Mesothelial cell of epicardium (in vitro differentiated cells): ENCODE data around the gene DSG4. TPM values are rescaled to one million over a fixed set of nuclear protein-coding genes. Genes with fewer than 3 reads are reported as not detected.

Experiments used
- DNase-seq, 2 experiments: peaks; one replicate each; pipeline ENCODE4 v3.0.0; 2021; ENCODE audit warnings: low spot score in 2 of 2; ENCODE audit not compliant: unreplicated experiment in 2 of 2
- H3K27ac Mint-ChIP-seq: 2 replicates; pipeline ENCODE4 v1.8.0; 2021; ENCODE audit warnings: mixed read lengths
- H3K27me3 Mint-ChIP-seq: 2 replicates; pipeline ENCODE4 v1.8.0; 2021; ENCODE audit warnings: low read depth, mixed read lengths
- H3K36me3 Mint-ChIP-seq: 2 replicates; pipeline ENCODE4 v1.8.0; 2021; ENCODE audit warnings: mixed read lengths
- H3K4me1 Mint-ChIP-seq: 2 replicates; pipeline ENCODE4 v1.8.0; 2021; ENCODE audit warnings: mixed read lengths
- H3K4me3 Mint-ChIP-seq: 2 replicates; pipeline ENCODE4 v1.8.0; 2021; ENCODE audit warnings: mild to moderate bottlenecking, moderate library complexity, mixed read lengths
- H3K9me3 Mint-ChIP-seq: 2 replicates; pipeline ENCODE4 v1.8.0; 2021; ENCODE audit warnings: mixed read lengths
- CTCF ChIP-seq: fragments of 200-600 bp; sonication (generic); IDR thresholded peaks from one replicate; pipeline ENCODE4 v1.5.0; 2021; ENCODE audit warnings: antibody characterized with exemption; ENCODE audit not compliant: unreplicated experiment
- total RNA-seq: library from RNA; stranded (reverse); gene quantifications from 3 replicates; pipeline ENCODE4 v1.2.1, GENCODE V29; 2021

Gene DSG4
- total RNA-seq, 1 donor from 2014 or later, result 0.07 TPM

- H3K9me3 Mint-ChIP-seq, result no peaks in the 10 kb centered on the region
- H3K4me3 Mint-ChIP-seq, result no peak overlapping the region
- no peak overlapping the region for H3K27ac Mint-ChIP-seq
- no peak for DNase-seq
- TF ChIP-seq CTCF, result no peak
- H3K36me3 Mint-ChIP-seq, result no peaks in the 10 kb centered on the region
- no peaks in the 10 kb centered on the region for H3K4me1 Mint-ChIP-seq
- no peaks in the 10 kb centered on the region for H3K27me3 Mint-ChIP-seq
Measured at GRCh38 chr18:31446854-31447253, 70.3 kb downstream of the DSG4 start.

GRCh38 chr18:31447530-31448191 is 71.1 kb downstream of the DSG4 start, which contains the start of gene DSG3:
TSS of gene DSG3 (plus strand) at chr18:31447741. CDS start at chr18:31447878, 137 bp downstream.
- no peaks in the 10 kb centered on the region for H3K27me3 Mint-ChIP-seq
- H3K4me3 Mint-ChIP-seq, result no peak within 1 kb of the TSS
- DNase-seq, result no peak
- no peak within 1 kb of the TSS for H3K27ac Mint-ChIP-seq
- TF ChIP-seq CTCF, result no peak
- no peaks in the 10 kb centered on the region for H3K36me3 Mint-ChIP-seq
- no peaks in the 10 kb centered on the region for H3K9me3 Mint-ChIP-seq
- no peaks in the 10 kb centered on the region for H3K4me1 Mint-ChIP-seq

GRCh38 chr18:31450409-31450808 is 73.8 kb downstream of the DSG4 start:
- no peak overlapping the region for H3K4me3 Mint-ChIP-seq

GRCh38 chr18:31451625-31452024 is 75.0 kb downstream of the DSG4 start:
- H3K27ac Mint-ChIP-seq, result no peak overlapping the region
- H3K9me3 Mint-ChIP-seq, result no peaks in the 10 kb centered on the region
- H3K27me3 Mint-ChIP-seq, result no peaks in the 10 kb centered on the region
- no peak for DNase-seq
- no peak overlapping the region for H3K4me3 Mint-ChIP-seq
- no peaks in the 10 kb centered on the region for H3K36me3 Mint-ChIP-seq
- no peak for TF ChIP-seq CTCF
- H3K4me1 Mint-ChIP-seq, result no peaks in the 10 kb centered on the region

More at GRCh38 chr18:31450409-31450808, 73.8 kb downstream of the DSG4 start:
- no peaks in the 10 kb centered on the region for H3K27me3 Mint-ChIP-seq
- no peak overlapping the region for H3K27ac Mint-ChIP-seq
- TF ChIP-seq CTCF, result no peak
- H3K36me3 Mint-ChIP-seq, result no peaks in the 10 kb centered on the region
- no peak for DNase-seq
- H3K9me3 Mint-ChIP-seq, result no peaks in the 10 kb centered on the region
- no peaks in the 10 kb centered on the region for H3K4me1 Mint-ChIP-seq

GRCh38 chr18:31454066-31454708 is 77.6 kb downstream of the DSG4 start:
- Mint-ChIP-seq H3K4me1 (no peaks in the 10 kb centered on the region), H3K36me3 (no peaks in the 10 kb centered on the region), H3K4me3 (no peak overlapping the region), H3K27ac (no peak overlapping the region), H3K27me3 (no peaks in the 10 kb centered on the region), H3K9me3 (no peaks in the 10 kb centered on the region)
- no peak for TF ChIP-seq CTCF
- no peak for DNase-seq

Other genes starting within 250 kb of the DSG4 start
- gene DSC1, start 213.9 kb upstream of the DSG4 start, total RNA-seq, result 0.36 to 0.47 TPM (median 0.43 TPM) in 3 replicates
- gene DSG1, start 58.6 kb upstream of the DSG4 start, total RNA-seq, result 0.07 to 0.18 TPM (median 0.09 TPM) in 3 replicates
- gene DSG3, start 71.0 kb downstream of the DSG4 start, total RNA-seq, result 0.09 to 0.16 TPM (median 0.13 TPM) in 3 replicates
- gene DSG2, start 121.4 kb downstream of the DSG4 start, total RNA-seq, result 98.0 to 102 TPM (median 98.4 TPM) in 3 replicates
- 2.2 TPM in 1 of 3 replicates, not detected in the others for gene TTR, start 215.1 kb downstream of the DSG4 start, total RNA-seq